Keratinocyte (primary cell): ENCODE results near the gene MYOM1. TPM values are rescaled to one million over a fixed set of nuclear protein-coding genes. Genes with fewer than 3 reads are reported as not detected.

Source experiments
- DNase-seq: peaks from one replicate; pipeline ENCODE4 v3.0.0-alpha.2; 2011; ENCODE audit warnings: low read depth, missing footprints, low spot score
- FAIRE-seq: peaks from 2 replicates; lab custom pipeline; 2011; peaks lifted over from hg19 to GRCh38; lab: Jason Lieb, UNC
- H2AFZ ChIP-seq: 2 replicates; pipeline ENCODE4 v1.6.0; 2012; ENCODE audit warnings: low read length, control low read depth, inconsistent platforms; ENCODE audit not compliant: control insufficient read depth
- H3K27ac ChIP-seq: 2 replicates; pipeline ENCODE4 v1.5.1; 2011; ENCODE audit warnings: low read length; ENCODE audit not compliant: control insufficient read depth, insufficient read depth
- H3K27me3 ChIP-seq: 3 replicates; pipeline ENCODE4 v1.6.0; 2011; ENCODE audit warnings: low read length; ENCODE audit not compliant: control insufficient read depth, insufficient read depth; ENCODE audit errors: extremely low read depth
- H3K36me3 ChIP-seq, 2 experiments: 2 replicates in 1 of 2; 3 replicates in 1 of 2; pipeline ENCODE4 v1.5.1; 2011; ENCODE audit warnings: low read length in 2 of 2, mild to moderate bottlenecking in 1 of 2; ENCODE audit not compliant: control insufficient read depth in 2 of 2, insufficient read depth in 2 of 2; ENCODE audit errors: extremely low read depth in 1 of 2
- H3K4me1 ChIP-seq: 3 replicates; pipeline ENCODE4 v1.5.1; 2011; ENCODE audit warnings: low read length; ENCODE audit not compliant: control insufficient read depth, insufficient read depth; ENCODE audit errors: extremely low read depth
- H3K4me2 ChIP-seq: 3 replicates; pipeline ENCODE4 v1.6.0; 2011; ENCODE audit warnings: low read depth, low read length; ENCODE audit not compliant: control insufficient read depth, insufficient read depth; ENCODE audit errors: extremely low read depth
- H3K4me3 ChIP-seq, 3 experiments: fragments of 200-600 bp in 1 of 3; sonication (generic) in 1 of 3; 2 replicates in 2 of 3; 3 replicates in 1 of 3; pipeline ENCODE4 v1.5.1; 2011 to 2016; ENCODE audit warnings: low read length in 3 of 3, mild to moderate bottlenecking in 3 of 3, control low read depth in 2 of 3, inconsistent platforms in 1 of 3, low read depth in 1 of 3, mixed read lengths in 1 of 3, mixed run types in 1 of 3, moderate library complexity in 1 of 3; ENCODE audit not compliant: control insufficient read depth in 2 of 3, insufficient read depth in 2 of 3; ENCODE audit errors: extremely low read depth in 1 of 3
- H3K79me2 ChIP-seq: 2 replicates; pipeline ENCODE4 v1.6.0; 2012; ENCODE audit warnings: low read length; ENCODE audit not compliant: control insufficient read depth, insufficient read depth
- H3K9ac ChIP-seq: 3 replicates; pipeline ENCODE4 v1.6.0; 2011; ENCODE audit warnings: low read length; ENCODE audit not compliant: control insufficient read depth, insufficient read depth; ENCODE audit errors: extremely low read depth
- H3K9me1 ChIP-seq: 3 replicates; pipeline ENCODE4 v1.6.0; 2011; ENCODE audit warnings: low read length; ENCODE audit not compliant: control insufficient read depth, insufficient read depth; ENCODE audit errors: extremely low read depth
- H3K9me3 ChIP-seq: 2 replicates; pipeline ENCODE4 v1.5.1; 2012; ENCODE audit warnings: low read depth, low read length; ENCODE audit not compliant: control insufficient read depth
- H4K20me1 ChIP-seq: 3 replicates; pipeline ENCODE4 v1.6.0; 2011; ENCODE audit warnings: low read length; ENCODE audit not compliant: control insufficient read depth, insufficient read depth; ENCODE audit errors: extremely low read depth
- CTCF ChIP-seq, 3 experiments: IDR thresholded peaks in 1 of 3; conservative IDR thresholded peaks in 1 of 3; optimal IDR thresholded peaks in 1 of 3; 2 replicates in 2 of 3; 3 replicates in 1 of 3; pipeline versions ENCODE3 to v1.5.1; 2011; ENCODE audit warnings: low read length in 3 of 3, mild to moderate bottlenecking in 3 of 3, moderate library complexity in 2 of 3, control low read depth in 1 of 3, inconsistent platforms in 1 of 3; ENCODE audit not compliant: insufficient read depth in 2 of 3; ENCODE audit errors: extremely low read depth in 1 of 3
- EZH2 ChIP-seq: IDR thresholded peaks from one replicate; pipeline ENCODE4 v1.6.1; 2012; ENCODE audit warnings: inconsistent platforms, mild to moderate bottlenecking, low read length, moderate library complexity
- dilution Hi-C: fragments of 300-500 bp; cut with MboI; formaldehyde crosslinking; loops from one replicate; pipeline ENCODE4 v1.7.0; 2020; ENCODE audit warnings: low sequenced_read_pairs; ENCODE audit not compliant: extremely low pct_ligation_motif_present
- polyA plus RNA-seq, 5 experiments: library from polyadenylated mRNA; depleted of rRNA in 3 of 5; stranded (reverse) in 3 of 5; stranded (forward) in 1 of 5; unstranded in 1 of 5; fragments of >200 nt; gene quantifications; 1 replicate in 1 of 5; 2 replicates in 3 of 5; 3 replicates in 1 of 5; pipeline versions ENCODE4 v1.2.1 to v1.2.3, GENCODE V29; 2011 to 2012; ENCODE audit warnings: missing spikeins in 2 of 5, low read depth in 1 of 5, low replicate concordance in 1 of 5

MYOM1 gene
- polyA plus RNA-seq, 1 donor (not counting 4 experiments of a cell fraction or from before 2014, with no cell fraction given): 0.03 TPM

GRCh38 chr18:3175195-3175758, 44.5 kb downstream of the MYOM1 start:
- Histone ChIP-seq H3K27ac (no peak overlapping the region), H3K4me1 (no peaks in the 10 kb centered on the region), H3K27me3 (no peaks in the 10 kb centered on the region), H3K9me1 (no peaks in the 10 kb centered on the region), H3K79me2 (no peaks in the 10 kb centered on the region), H3K4me2 (no peak overlapping the region), H3K9ac (no peak overlapping the region), H3K9me3 (no peaks in the 10 kb centered on the region), H3K4me3 (no peak overlapping the region), H2AFZ (no peak overlapping the region), H4K20me1 (no peaks in the 10 kb centered on the region), H3K36me3 (no peaks in the 10 kb centered on the region)
- TF ChIP-seq EZH2: no peak
- no peak for TF ChIP-seq CTCF (optimal IDR thresholded peaks at IDR 0.05 in 1 of 3, IDR thresholded peaks at IDR 0.05 in 1 of 3, conservative IDR thresholded peaks at IDR 0.05 in 1 of 3; ENCODE audit: extremely low read depth in 1 of 3, insufficient read depth in 2 of 3, low read length in 3 of 3)
- DNase-seq (no peak), FAIRE-seq (no peak)
- dilution Hi-C loops: no loop called here

GRCh38 chr18:3172097-3172496, 47.7 kb downstream of the MYOM1 start:
- no peak overlapping the region for H3K9ac ChIP-seq
- H3K9me1 ChIP-seq: no peaks in the 10 kb centered on the region
- H3K27me3 ChIP-seq: no peaks in the 10 kb centered on the region
- H3K79me2 ChIP-seq: no peaks in the 10 kb centered on the region
- H3K36me3 ChIP-seq: no peaks in the 10 kb centered on the region
- no peaks in the 10 kb centered on the region for H4K20me1 ChIP-seq
- DNase-seq (no peak), FAIRE-seq (no peak)
- dilution Hi-C loops: no loop called here
- no peak overlapping the region for H3K4me3 ChIP-seq
- H2AFZ ChIP-seq: no peak overlapping the region
- no peak overlapping the region for H3K4me2 ChIP-seq
- no peaks in the 10 kb centered on the region for H3K9me3 ChIP-seq
- no peaks in the 10 kb centered on the region for H3K4me1 ChIP-seq
- TF ChIP-seq CTCF (optimal IDR thresholded peaks at IDR 0.05 in 1 of 3, IDR thresholded peaks at IDR 0.05 in 1 of 3, conservative IDR thresholded peaks at IDR 0.05 in 1 of 3; ENCODE audit: extremely low read depth in 1 of 3, insufficient read depth in 2 of 3, low read length in 3 of 3): no peak
- TF ChIP-seq EZH2: no peak
- H3K27ac ChIP-seq: no peak overlapping the region
